ENCODE results near the gene PLIN3.

- TF ChIP-seq, protein P1, sequence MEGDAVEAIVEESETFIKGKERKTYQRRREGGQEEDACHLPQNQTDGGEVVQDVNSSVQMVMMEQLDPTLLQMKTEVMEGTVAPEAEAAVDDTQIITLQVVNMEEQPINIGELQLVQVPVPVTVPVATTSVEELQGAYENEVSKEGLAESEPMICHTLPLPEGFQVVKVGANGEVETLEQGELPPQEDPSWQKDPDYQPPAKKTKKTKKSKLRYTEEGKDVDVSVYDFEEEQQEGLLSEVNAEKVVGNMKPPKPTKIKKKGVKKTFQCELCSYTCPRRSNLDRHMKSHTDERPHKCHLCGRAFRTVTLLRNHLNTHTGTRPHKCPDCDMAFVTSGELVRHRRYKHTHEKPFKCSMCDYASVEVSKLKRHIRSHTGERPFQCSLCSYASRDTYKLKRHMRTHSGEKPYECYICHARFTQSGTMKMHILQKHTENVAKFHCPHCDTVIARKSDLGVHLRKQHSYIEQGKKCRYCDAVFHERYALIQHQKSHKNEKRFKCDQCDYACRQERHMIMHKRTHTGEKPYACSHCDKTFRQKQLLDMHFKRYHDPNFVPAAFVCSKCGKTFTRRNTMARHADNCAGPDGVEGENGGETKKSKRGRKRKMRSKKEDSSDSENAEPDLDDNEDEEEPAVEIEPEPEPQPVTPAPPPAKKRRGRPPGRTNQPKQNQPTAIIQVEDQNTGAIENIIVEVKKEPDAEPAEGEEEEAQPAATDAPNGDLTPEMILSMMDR (IDR thresholded peaks at IDR 0.05 in 8 of 11, conservative IDR thresholded peaks at IDR 0.05 in 3 of 11): no peak
- no peak for TF ChIP-seq POLR2A (IDR thresholded peaks at IDR 0.05)
- peak in 1 of 3 donors; percentile 46 for TF ChIP-seq POLR2AphosphoS5 (IDR thresholded peaks at IDR 0.05)
Measured at GRCh38 chr19:4859697-4860096, 7.8 kb downstream of the PLIN3 start.

All from spleen (tissue), 7 donors.